GM12878 (cell line): Measurements from ENCODE around the gene CXXC4.

Experiments
- BRCA1 ChIP-seq: IDR thresholded peaks from 2 replicates; pipeline ENCODE4 v1.6.1; 2011; ENCODE audit warnings: low read depth, low read length, improper control_type of control experiment
- CTCF ChIP-seq, 3 experiments: IDR thresholded peaks in 2 of 3; conservative IDR thresholded peaks in 1 of 3; 2 replicates each; pipeline ENCODE4 v1.5.1; 2011; ENCODE audit warnings: low read depth in 3 of 3, low read length in 3 of 3, mild to moderate bottlenecking in 3 of 3, control low read depth in 2 of 3, moderate library complexity in 2 of 3, inconsistent platforms in 1 of 3, mixed read lengths in 1 of 3; ENCODE audit not compliant: control insufficient read depth in 2 of 3, insufficient read depth in 1 of 3; ENCODE audit errors: extremely low read depth in 1 of 3
- ESRRA ChIP-seq: IDR thresholded peaks from 2 replicates; pipeline ENCODE4 v1.6.1; 2012; ENCODE audit warnings: mild to moderate bottlenecking, low read length, improper control_type of control experiment
- EZH2 ChIP-seq: IDR thresholded peaks from 2 replicates; pipeline ENCODE4 v1.6.1; 2012; ENCODE audit warnings: low read depth, mild to moderate bottlenecking, control low read depth, inconsistent platforms, low read length, borderline replicate concordance; ENCODE audit not compliant: control insufficient read depth
- LARP7 ChIP-seq: fragments of 450-650 bp; IDR thresholded peaks from 2 replicates; pipeline ENCODE4 v1.6.1; 2017; ENCODE audit warnings: mild to moderate bottlenecking
- MXI1 ChIP-seq: fragments of 150-350 bp; IDR thresholded peaks from 2 replicates; pipeline ENCODE4 v1.6.1; 2011; ENCODE audit warnings: low read depth, mild to moderate bottlenecking, inconsistent platforms, low read length, improper control_type of control experiment
- SIX5 ChIP-seq: IDR thresholded peaks from 2 replicates; pipeline ENCODE4 v1.6.1; 2011; ENCODE audit warnings: mild to moderate bottlenecking, low read depth, low read length, moderate library complexity; ENCODE audit not compliant: severe bottlenecking
- TAF1 ChIP-seq: IDR thresholded peaks from 2 replicates; pipeline ENCODE4 v1.6.1; 2011; ENCODE audit warnings: mild to moderate bottlenecking, low read depth, low read length, borderline replicate concordance
- ZBTB40 ChIP-seq: fragments of 450-650 bp; IDR thresholded peaks from 2 replicates; pipeline ENCODE4 v1.6.1; 2016; ENCODE audit warnings: mild to moderate bottlenecking, moderate library complexity, borderline replicate concordance
- ZNF622 ChIP-seq: fragments of 450-650 bp; IDR thresholded peaks from 2 replicates; pipeline ENCODE4 v1.6.1; 2017; ENCODE audit warnings: mild to moderate bottlenecking, inconsistent platforms

- no peak for TF ChIP-seq ZNF622
- TF ChIP-seq LARP7, result no peak
- TF ChIP-seq BRCA1, result no peak
- TF ChIP-seq MXI1, result no peak
- TF ChIP-seq EZH2, result no peak
- TF ChIP-seq CTCF (IDR thresholded peaks at IDR 0.05 in 2 of 3, conservative IDR thresholded peaks at IDR 0.05 in 1 of 3; ENCODE audit: control insufficient read depth in 2 of 3, extremely low read depth in 1 of 3, insufficient read depth in 1 of 3, low read depth in 3 of 3, low read length in 3 of 3), result no peak
- TF ChIP-seq TAF1, result no peak
- no peak for TF ChIP-seq SIX5
- TF ChIP-seq ESRRA, result no peak
- no peak for TF ChIP-seq ZBTB40
Measured at GRCh38 chr4:104421566-104421965, 73.1 kb downstream of the CXXC4 start.
